Neural crest cell (in vitro differentiated cells): ENCODE measurements around the gene OSBPL7. TPM values are rescaled to one million over a fixed set of nuclear protein-coding genes. Genes with fewer than 3 reads are reported as not detected.

Source experiments
- DNase-seq: peaks from one replicate; pipeline ENCODE4 v3.0.0; 2021; ENCODE audit warnings: low read depth, mixed read lengths, low spot score
- H3K27ac Mint-ChIP-seq: one replicate; pipeline ENCODE4 v1.8.0; 2021; ENCODE audit warnings: mild to moderate bottlenecking, mixed read lengths; ENCODE audit not compliant: unreplicated experiment
- H3K27me3 Mint-ChIP-seq: 2 replicates; pipeline ENCODE4 v1.8.0; 2021; ENCODE audit warnings: low read depth, mild to moderate bottlenecking, mixed read lengths
- H3K36me3 Mint-ChIP-seq: 2 replicates; pipeline ENCODE4 v1.8.0; 2021; ENCODE audit warnings: low read depth, mild to moderate bottlenecking, mixed read lengths
- H3K4me1 Mint-ChIP-seq: 2 replicates; pipeline ENCODE4 v1.8.0; 2021; ENCODE audit warnings: mixed read lengths
- H3K4me3 Mint-ChIP-seq: one replicate; pipeline ENCODE4 v1.8.0; 2021; ENCODE audit warnings: mild to moderate bottlenecking, mixed read lengths
- H3K9me3 Mint-ChIP-seq: 2 replicates; pipeline ENCODE4 v1.8.0; 2021; ENCODE audit warnings: mixed read lengths
- CTCF ChIP-seq: fragments of 200-600 bp; sonication (generic); conservative IDR thresholded peaks from 2 replicates; pipeline ENCODE4 v1.5.0; 2021; ENCODE audit warnings: antibody characterized with exemption, mild to moderate bottlenecking
- total RNA-seq: library from RNA; stranded (reverse); gene quantifications from 2 replicates; pipeline ENCODE4 v1.2.1, GENCODE V29; 2021

Gene OSBPL7
- total RNA-seq, 1 donor from 2014 or later, result 14.3 TPM

- Mint-ChIP-seq H3K27me3 (peaks cover 75% of the 10 kb centered on the region), H3K9me3 (no peaks in the 10 kb centered on the region), H3K36me3 (no peaks in the 10 kb centered on the region), H3K4me3 (no peak overlapping the region), H3K27ac (no peak overlapping the region), H3K4me1 (peaks cover 5% of the 10 kb centered on the region)
- no peak for DNase-seq
- no peak for TF ChIP-seq CTCF
Observed at GRCh38 chr17:47866941-47867340, 45.3 kb upstream of the OSBPL7 start.

GRCh38 chr17:47864791-47865216, 43.2 kb upstream of the OSBPL7 start:
- TF ChIP-seq CTCF, result no peak
- no peaks in the 10 kb centered on the region for H3K36me3 Mint-ChIP-seq
- H3K4me1 Mint-ChIP-seq, result peaks cover under 1% of the 10 kb centered on the region
- peaks cover 63% of the 10 kb centered on the region for H3K27me3 Mint-ChIP-seq
- DNase-seq, result no peak
- H3K27ac Mint-ChIP-seq, result no peak overlapping the region
- no peak overlapping the region for H3K4me3 Mint-ChIP-seq
- H3K9me3 Mint-ChIP-seq, result no peaks in the 10 kb centered on the region

GRCh38 chr17:47862621-47863440, 41.2 kb upstream of the OSBPL7 start:
- Mint-ChIP-seq H3K36me3 (no peaks in the 10 kb centered on the region), H3K4me1 (no peaks in the 10 kb centered on the region), H3K27ac (no peak overlapping the region), H3K27me3 (peaks cover 61% of the 10 kb centered on the region), H3K4me3 (no peak overlapping the region), H3K9me3 (no peaks in the 10 kb centered on the region)
- no peak for TF ChIP-seq CTCF
- DNase-seq, result no peak

- no peak for DNase-seq
- Mint-ChIP-seq H3K36me3 (no peaks in the 10 kb centered on the region), H3K27ac (no peak overlapping the region), H3K4me1 (no peaks in the 10 kb centered on the region), H3K9me3 (no peaks in the 10 kb centered on the region), H3K4me3 (no peak overlapping the region), H3K27me3 (peaks cover 63% of the 10 kb centered on the region)
- no peak for TF ChIP-seq CTCF
Observed at GRCh38 chr17:47860386-47860785, 38.8 kb upstream of the OSBPL7 start.

GRCh38 chr17:47857551-47858455, 36.2 kb upstream of the OSBPL7 start:
- no peaks in the 10 kb centered on the region for H3K4me1 Mint-ChIP-seq
- no peaks in the 10 kb centered on the region for H3K36me3 Mint-ChIP-seq
- H3K9me3 Mint-ChIP-seq, result no peaks in the 10 kb centered on the region
- TF ChIP-seq CTCF, result no peak
- H3K4me3 Mint-ChIP-seq, result no peak overlapping the region
- peaks cover 75% of the 10 kb centered on the region for H3K27me3 Mint-ChIP-seq
- DNase-seq, result no peak
- H3K27ac Mint-ChIP-seq, result no peak overlapping the region
